Colonic mucosa (tissue), 4 donors: ENCODE data around the gene FOXK2. TPM values are rescaled to one million over a fixed set of nuclear protein-coding genes. Genes with fewer than 3 reads are reported as not detected.

ENCODE experiments used
- DNase-seq: peaks from one replicate; pipeline ENCODE4 v3.0.0-alpha.2; 2020
- H3K27ac ChIP-seq: fragments of 200-600 bp; one replicate; pipeline ENCODE4 v1.8.0; 2021
- H3K27me3 ChIP-seq: fragments of 200-600 bp; one replicate; pipeline ENCODE4 v1.8.0; 2021
- H3K36me3 ChIP-seq: fragments of 200-600 bp; one replicate; pipeline ENCODE4 v1.8.0; 2021
- H3K4me1 ChIP-seq: fragments of 200-600 bp; one replicate; pipeline ENCODE4 v1.8.0; 2021; ENCODE audit warnings: mild to moderate bottlenecking
- H3K4me3 ChIP-seq: fragments of 200-600 bp; one replicate; pipeline ENCODE4 v1.8.0; 2021
- H3K9ac ChIP-seq, 2 donors: one replicate each; pipeline ENCODE4 v1.7.0; 2013; ENCODE audit warnings: control low read depth in 2 of 2, low read depth in 2 of 2, low read length in 2 of 2
- H3K9me3 ChIP-seq: fragments of 200-600 bp; one replicate; pipeline ENCODE4 v1.8.0; 2021
- intact Hi-C: fragments of 100-400 bp; cut with DNase I; formaldehyde crosslinking; loops from one replicate; pipeline ENCODE4 v1.14.1; 2022
- total RNA-seq, 2 donors: library from RNA; stranded (reverse); fragmentation: NEBNext Ultra II Directional in 1 of 2; extraction: Animal tissue kit (Norgen Biotek cat#: 25700) in 1 of 2; gene quantifications; one replicate each; pipeline ENCODE4 v1.2.1, GENCODE V29; 2021
- TF ChIP-seq, protein P1 (sequence below): fragments of 200-600 bp; IDR thresholded peaks from one replicate; pipeline ENCODE4 v1.8.0; 2022; ENCODE audit warnings: antibody characterized with exemption, mild to moderate bottlenecking
- donor health status: healthy.
- donor health status: DM: no; HTN: no; CAD: no.
- donor health status: DM: no; HTN: no; CAD: no.

Gene FOXK2
- total RNA-seq = 10 to 100 TPM; 34.8 to 44.5 TPM

GRCh38 chr17:82518826-82519810 lies at the start of gene FOXK2:
TSS of gene FOXK2 (plus strand) at chr17:82519732. CDS start at chr17:82519889, 157 bp downstream.
- Histone ChIP-seq H3K36me3 (no peaks in the 10 kb centered on the region), H3K9me3 (no peaks in the 10 kb centered on the region), H3K27ac (peak within 1 kb of the TSS; percentile 91), H3K4me1 (no peaks in the 10 kb centered on the region), H3K27me3 (no peaks in the 10 kb centered on the region), H3K4me3 (peak within 1 kb of the TSS; percentile 96), H3K9ac (peak within 1 kb of the TSS; percentile 66 to 91)
- intact Hi-C loops = no loop called here
- TF ChIP-seq, protein P1, sequence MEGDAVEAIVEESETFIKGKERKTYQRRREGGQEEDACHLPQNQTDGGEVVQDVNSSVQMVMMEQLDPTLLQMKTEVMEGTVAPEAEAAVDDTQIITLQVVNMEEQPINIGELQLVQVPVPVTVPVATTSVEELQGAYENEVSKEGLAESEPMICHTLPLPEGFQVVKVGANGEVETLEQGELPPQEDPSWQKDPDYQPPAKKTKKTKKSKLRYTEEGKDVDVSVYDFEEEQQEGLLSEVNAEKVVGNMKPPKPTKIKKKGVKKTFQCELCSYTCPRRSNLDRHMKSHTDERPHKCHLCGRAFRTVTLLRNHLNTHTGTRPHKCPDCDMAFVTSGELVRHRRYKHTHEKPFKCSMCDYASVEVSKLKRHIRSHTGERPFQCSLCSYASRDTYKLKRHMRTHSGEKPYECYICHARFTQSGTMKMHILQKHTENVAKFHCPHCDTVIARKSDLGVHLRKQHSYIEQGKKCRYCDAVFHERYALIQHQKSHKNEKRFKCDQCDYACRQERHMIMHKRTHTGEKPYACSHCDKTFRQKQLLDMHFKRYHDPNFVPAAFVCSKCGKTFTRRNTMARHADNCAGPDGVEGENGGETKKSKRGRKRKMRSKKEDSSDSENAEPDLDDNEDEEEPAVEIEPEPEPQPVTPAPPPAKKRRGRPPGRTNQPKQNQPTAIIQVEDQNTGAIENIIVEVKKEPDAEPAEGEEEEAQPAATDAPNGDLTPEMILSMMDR = no peak
- peak; percentile 92 for DNase-seq

- H3K27me3 ChIP-seq = no peaks in the 10 kb centered on the region
- no peak for DNase-seq
- H3K36me3 ChIP-seq = peaks cover 4% of the 10 kb centered on the region
- no peak overlapping the region for H3K9ac ChIP-seq
- H3K27ac ChIP-seq = no peak overlapping the region
- TF ChIP-seq, protein P1 = no peak
- no peak overlapping the region for H3K4me3 ChIP-seq
- H3K9me3 ChIP-seq = no peaks in the 10 kb centered on the region
- H3K4me1 ChIP-seq = no peaks in the 10 kb centered on the region
- intact Hi-C loops = no loop called here
Measured at GRCh38 chr17:82470065-82470464, 49.5 kb upstream of the FOXK2 start.

DNA sequence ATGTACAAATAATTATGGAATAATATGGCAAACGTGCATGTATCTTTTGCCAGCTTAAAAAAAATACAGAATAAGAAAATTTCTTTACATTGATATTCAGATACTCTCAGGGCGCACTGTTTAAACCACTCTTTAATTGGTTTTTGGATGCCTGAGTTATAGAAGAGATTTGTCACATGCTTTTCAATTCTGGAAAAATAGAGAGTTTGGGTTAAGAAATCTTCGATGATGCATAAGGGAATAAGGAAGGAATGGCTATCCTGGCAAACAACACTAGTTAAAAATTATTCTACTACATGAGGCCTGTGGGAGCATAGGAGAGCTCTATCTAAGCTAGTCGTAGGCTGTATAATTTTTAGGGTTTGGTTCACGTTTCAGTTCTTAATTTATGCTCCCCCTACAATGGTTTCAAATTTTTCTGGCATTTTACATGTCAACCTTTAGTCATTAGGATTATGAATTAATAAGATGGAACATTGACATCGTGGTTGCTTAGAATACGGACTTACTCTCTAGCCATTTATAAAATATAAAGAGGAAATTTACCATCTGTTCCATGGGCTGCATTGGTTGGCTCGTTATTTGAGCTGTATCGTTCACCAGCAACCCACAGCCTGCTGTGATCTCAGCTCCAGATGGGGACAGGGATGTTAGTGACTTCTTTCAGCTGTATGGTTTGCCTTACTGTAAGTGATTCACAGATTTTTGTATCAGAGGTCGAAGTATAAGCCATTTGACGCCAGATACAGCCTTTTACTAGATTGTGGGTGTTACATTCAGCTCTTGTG lies 45.1 kb upstream of the FOXK2 start:
- intact Hi-C loops = no loop called here
- no peaks in the 10 kb centered on the region for H3K9me3 ChIP-seq
- DNase-seq = no peak
- H3K27ac ChIP-seq = no peak overlapping the region
- H3K4me1 ChIP-seq = no peaks in the 10 kb centered on the region
- no peak overlapping the region for H3K9ac ChIP-seq
- TF ChIP-seq, protein P1 = no peak
- H3K27me3 ChIP-seq = no peaks in the 10 kb centered on the region
- H3K36me3 ChIP-seq = peaks cover 16% of the 10 kb centered on the region
- H3K4me3 ChIP-seq = no peak overlapping the region

DNA sequence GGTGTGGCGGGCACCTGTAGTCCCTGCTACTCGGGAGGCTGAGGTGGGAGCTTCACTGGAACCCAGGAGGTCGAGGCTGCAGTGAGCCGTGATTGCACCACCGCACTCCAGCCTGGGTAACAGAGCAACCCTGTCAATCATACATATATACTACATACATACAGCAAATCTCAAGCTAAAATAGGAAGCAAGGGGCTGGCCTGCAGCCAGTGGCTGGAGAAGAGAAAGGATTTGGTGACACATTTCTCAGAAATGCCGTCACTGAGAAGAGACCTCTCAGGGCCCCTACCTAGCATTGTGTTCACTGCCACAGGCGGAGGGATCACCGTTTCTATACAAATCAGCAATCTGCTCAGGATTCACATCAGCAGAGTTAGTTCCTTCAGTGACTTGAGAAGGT lies 44.1 kb upstream of the FOXK2 start:
- H3K27ac ChIP-seq = no peak overlapping the region
- H3K36me3 ChIP-seq = peaks cover 16% of the 10 kb centered on the region
- no peak for DNase-seq
- no peaks in the 10 kb centered on the region for H3K4me1 ChIP-seq
- TF ChIP-seq, protein P1 = no peak
- no peak overlapping the region for H3K4me3 ChIP-seq
- intact Hi-C loops = no loop called here
- no peaks in the 10 kb centered on the region for H3K27me3 ChIP-seq
- no peak overlapping the region for H3K9ac ChIP-seq
- no peaks in the 10 kb centered on the region for H3K9me3 ChIP-seq

GRCh38 chr17:82477934-82478333 lies 41.6 kb upstream of the FOXK2 start:
- Histone ChIP-seq H3K9ac (no peak overlapping the region), H3K36me3 (peaks cover 18% of the 10 kb centered on the region), H3K4me1 (no peaks in the 10 kb centered on the region), H3K4me3 (no peak overlapping the region), H3K27ac (no peak overlapping the region), H3K27me3 (no peaks in the 10 kb centered on the region), H3K9me3 (no peaks in the 10 kb centered on the region)
- intact Hi-C loops = no loop called here
- TF ChIP-seq, protein P1 = no peak
- DNase-seq = no peak
